ENCODE measurements around the gene TBATA.

GRCh38 chr10:70772627-70773026 is 12.6 kb downstream of the TBATA start:
- no peak for TF ChIP-seq CTCF (IDR thresholded peaks at IDR 0.05)
- no peak for TF ChIP-seq ZFX (IDR thresholded peaks at IDR 0.05; ENCODE audit: borderline replicate concordance)

Data from 22Rv1 (cell line).